Large intestine (tissue), 3 donors: Measurements from ENCODE around the gene DCP2. TPM values are rescaled to one million over a fixed set of nuclear protein-coding genes. Genes with fewer than 3 reads are reported as not detected.
"Not testable (repeated sequence)": the region's sequence is repeated elsewhere in the genome, so short reads cannot be mapped to it uniquely, and the experiment has no call there.

Experiments
- DNase-seq, 2 donors: peaks; one replicate each; pipeline versions ENCODE4 v3.0.0 to v3.0.0-alpha.2; 2013
- H3K27ac ChIP-seq: one replicate; pipeline ENCODE4 v1.5.1; 2013; ENCODE audit warnings: low read length
- H3K27me3 ChIP-seq: 2 replicates; pipeline ENCODE4 v1.6.1; 2013; ENCODE audit warnings: low read length; ENCODE audit not compliant: control insufficient read depth, insufficient read depth
- H3K36me3 ChIP-seq: 2 replicates; pipeline ENCODE4 v1.6.1; 2013; ENCODE audit warnings: low read length; ENCODE audit not compliant: control insufficient read depth, insufficient read depth
- H3K4me1 ChIP-seq: one replicate; pipeline ENCODE4 v1.6.1; 2013; ENCODE audit warnings: low read length; ENCODE audit not compliant: control insufficient read depth, insufficient read depth
- H3K4me3 ChIP-seq: one replicate; pipeline ENCODE4 v1.5.1; 2013; ENCODE audit warnings: low read length
- H3K9me3 ChIP-seq: one replicate; pipeline ENCODE4 v1.6.1; 2013; ENCODE audit warnings: mild to moderate bottlenecking, low read depth, low read length, moderate library complexity; ENCODE audit not compliant: control insufficient read depth
- WGBS: methylation state at CpG from one replicate; pipeline ENCODE4 v1.1.5; 2013; ENCODE audit warnings: low lambda C conversion rate; ENCODE audit not compliant: insufficient coverage; 5-methylcytosine and 5-hydroxymethylcytosine counted together
- polyA plus RNA-seq: library from polyadenylated mRNA; unstranded; fragments of 120-200 nt; gene quantifications from one replicate; pipeline ENCODE4 v1.2.1, GENCODE V29; 2013

Gene DCP2
- polyA plus RNA-seq, 1 donor, result 19.2 TPM

GRCh38 chr5:112940670-112941069 is 35.9 kb upstream of the DCP2 start:
- no peaks in the 10 kb centered on the region for H3K9me3 ChIP-seq
- H3K4me3 ChIP-seq, result no peak overlapping the region
- no peaks in the 10 kb centered on the region for H3K36me3 ChIP-seq
- no CpG with 5 or more reads among the region's 2 CpGs for WGBS
- no peak for DNase-seq
- H3K27ac ChIP-seq, result no peak overlapping the region
- H3K4me1 ChIP-seq, result no peaks in the 10 kb centered on the region
- H3K27me3 ChIP-seq, result no peaks in the 10 kb centered on the region

GRCh38 chr5:112948458-112948857 is 28.1 kb upstream of the DCP2 start:
- no peaks in the 10 kb centered on the region for H3K27me3 ChIP-seq
- H3K36me3 ChIP-seq, result no peaks in the 10 kb centered on the region
- no peaks in the 10 kb centered on the region for H3K4me1 ChIP-seq
- H3K4me3 ChIP-seq, result no peak overlapping the region
- H3K9me3 ChIP-seq, result no peaks in the 10 kb centered on the region
- no CpG with 5 or more reads among the region's 1 CpG for WGBS
- DNase-seq, result no peak
- no peak overlapping the region for H3K27ac ChIP-seq

GRCh38 chr5:112951124-112951702 is 25.4 kb upstream of the DCP2 start:
- no peak for DNase-seq
- H3K9me3 ChIP-seq, result peaks cover 6% of the 10 kb centered on the region
- no peaks in the 10 kb centered on the region for H3K4me1 ChIP-seq
- no peak overlapping the region for H3K4me3 ChIP-seq
- H3K36me3 ChIP-seq, result no peaks in the 10 kb centered on the region
- no peak overlapping the region for H3K27ac ChIP-seq
- WGBS, result no CpG with 5 or more reads among the region's 12 CpGs
- H3K27me3 ChIP-seq, result no peaks in the 10 kb centered on the region

- WGBS, result no CpG with 5 or more reads among the region's 3 CpGs
- Histone ChIP-seq H3K36me3 (no peaks in the 10 kb centered on the region), H3K27ac (no peak overlapping the region), H3K4me3 (no peak overlapping the region), H3K27me3 (no peaks in the 10 kb centered on the region), H3K4me1 (no peaks in the 10 kb centered on the region), H3K9me3 (peaks cover 6% of the 10 kb centered on the region)
- no peak for DNase-seq
These were observed 20.0 kb upstream of the DCP2 start for GRCh38 chr5:112956606-112957005.

- no CpG with 5 or more reads among the region's 2 CpGs for WGBS
These were observed 19.4 kb upstream of the DCP2 start for GRCh38 chr5:112957036-112957808.

GRCh38 chr5:112958093-112959088 is 18.2 kb upstream of the DCP2 start:
- H3K36me3 ChIP-seq, result no peaks in the 10 kb centered on the region
- H3K4me1 ChIP-seq, result no peaks in the 10 kb centered on the region
- no peak overlapping the region for H3K4me3 ChIP-seq
- peaks cover 6% of the 10 kb centered on the region for H3K9me3 ChIP-seq
- H3K27me3 ChIP-seq, result no peaks in the 10 kb centered on the region
- no peak overlapping the region for H3K27ac ChIP-seq
- no peak for DNase-seq
- 94% methylated on average over 3 of the region's 5 CpGs for WGBS

More at GRCh38 chr5:112957036-112957808, 19.4 kb upstream of the DCP2 start:
- no peaks in the 10 kb centered on the region for H3K27me3 ChIP-seq
- peaks cover 6% of the 10 kb centered on the region for H3K9me3 ChIP-seq
- H3K4me1 ChIP-seq, result no peaks in the 10 kb centered on the region
- DNase-seq, result no peak
- no peak overlapping the region for H3K4me3 ChIP-seq
- no peak overlapping the region for H3K27ac ChIP-seq
- H3K36me3 ChIP-seq, result no peaks in the 10 kb centered on the region

GRCh38 chr5:112959872-112960271 is 16.7 kb upstream of the DCP2 start:
- H3K27me3 ChIP-seq, H3K9me3 ChIP-seq, H3K4me1 ChIP-seq, H3K27ac ChIP-seq, H3K36me3 ChIP-seq, H3K4me3 ChIP-seq, DNase-seq: not testable (repeated sequence)
- no CpG with 5 or more reads among the region's 8 CpGs for WGBS

- DNase-seq, result no peak
- Histone ChIP-seq H3K9me3 (no peaks in the 10 kb centered on the region), H3K4me1 (no peaks in the 10 kb centered on the region), H3K27me3 (no peaks in the 10 kb centered on the region), H3K4me3 (no peak overlapping the region), H3K36me3 (no peaks in the 10 kb centered on the region), H3K27ac (no peak overlapping the region)
- WGBS, result no CpG with 5 or more reads among the region's 1 CpG
These were observed 16.3 kb upstream of the DCP2 start for GRCh38 chr5:112960315-112960714.

GRCh38 chr5:112960863-112961504 is 15.6 kb upstream of the DCP2 start:
- no peak for DNase-seq
- Histone ChIP-seq H3K27ac (no peak overlapping the region), H3K4me1 (no peaks in the 10 kb centered on the region), H3K4me3 (no peak overlapping the region), H3K36me3 (no peaks in the 10 kb centered on the region), H3K27me3 (no peaks in the 10 kb centered on the region), H3K9me3 (no peaks in the 10 kb centered on the region)
- WGBS, result 100% methylated on average over 1 of the region's 6 CpGs

- no CpG with 5 or more reads among the region's 3 CpGs for WGBS
- not testable (repeated sequence) for H3K9me3 ChIP-seq, DNase-seq, H3K36me3 ChIP-seq, H3K27ac ChIP-seq, H3K27me3 ChIP-seq, H3K4me3 ChIP-seq, H3K4me1 ChIP-seq
These were observed 13.2 kb upstream of the DCP2 start for GRCh38 chr5:112963374-112963733.
